Activated B cell treated with CpG ODN at 0.5 μM for 24 hours (primary cell): Measurements from ENCODE around the gene CHMP3. TPM values are rescaled to one million over a fixed set of nuclear protein-coding genes. Genes with fewer than 3 reads are reported as not detected.
"Not testable (repeated sequence)": the region's sequence is repeated elsewhere in the genome, so short reads cannot be mapped to it uniquely, and the experiment has no call there.

Experiments
- ATAC-seq: fragments of 200-7000 bp; cut with Tn5 transposase; one replicate; pipeline ENCODE4 v1.10.0; 2021; ENCODE audit warnings: low read depth, mild to moderate bottlenecking, moderate library complexity
- CTCF ChIA-PET: fragments of 350-600 bp; sonication (Branson Sonifier 250); formaldehyde crosslinking; loops from one replicate; lab custom pipeline; 2021; ENCODE audit warnings: antibody characterized with exemption; lab: Charles Lee
- POLR2A ChIA-PET: fragments of 350-600 bp; sonication (Branson Sonifier 250); formaldehyde crosslinking; loops from one replicate; lab custom pipeline; 2021; ENCODE audit warnings: antibody characterized with exemption; lab: Charles Lee
- DNase-seq: peaks from one replicate; pipeline ENCODE4 v3.0.0; 2022
- H3K27ac Mint-ChIP-seq: one replicate; pipeline ENCODE4 v1.8.0; 2020; ENCODE audit warnings: mixed read lengths
- H3K27me3 Mint-ChIP-seq: one replicate; pipeline ENCODE4 v1.8.0; 2021; ENCODE audit warnings: mixed read lengths
- H3K36me3 Mint-ChIP-seq: one replicate; pipeline ENCODE4 v1.8.0; 2021; ENCODE audit warnings: low read depth, mixed read lengths
- H3K4me1 Mint-ChIP-seq: one replicate; pipeline ENCODE4 v1.8.0; 2021; ENCODE audit warnings: mixed read lengths
- H3K4me3 Mint-ChIP-seq: one replicate; pipeline ENCODE4 v1.8.0; 2020; ENCODE audit warnings: mild to moderate bottlenecking, mixed read lengths
- H3K9me3 Mint-ChIP-seq: one replicate; pipeline ENCODE4 v1.8.0; 2020; ENCODE audit warnings: mixed read lengths
- intact Hi-C: fragments of 100-400 bp; cut with micrococcal nuclease; formaldehyde crosslinking; loops from one replicate; pipeline ENCODE4 v1.15.1; 2024
- total RNA-seq: library from RNA; stranded (reverse); gene quantifications from 2 replicates; pipeline ENCODE4 v1.2.3, GENCODE V29; 2022
- TF ChIP-seq, protein P1 (sequence below): fragments of 200-600 bp; IDR thresholded peaks from one replicate; pipeline ENCODE4 v1.8.0; 2022; ENCODE audit warnings: antibody characterized with exemption, mild to moderate bottlenecking

CHMP3 gene
- total RNA-seq, 1 donor from 2014 or later, result 61.4 TPM

DNA sequence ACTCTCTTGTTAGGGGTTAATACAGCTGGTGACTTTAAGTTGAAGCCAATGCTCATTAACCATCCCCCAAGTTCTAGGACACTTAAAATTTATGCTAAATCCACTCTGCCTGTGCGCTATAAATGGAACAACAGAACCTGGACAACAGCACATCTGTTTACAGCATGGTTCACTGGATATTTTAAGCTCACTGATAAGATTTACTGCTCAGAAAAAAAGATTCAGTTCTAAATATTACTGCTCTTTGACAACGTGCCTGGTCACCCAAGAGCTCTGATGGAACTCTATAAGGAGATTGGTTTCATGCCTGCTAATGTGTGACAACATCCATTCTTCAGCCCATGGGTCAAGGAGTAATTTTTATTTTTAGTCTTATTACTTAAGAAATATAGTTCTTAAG, 32.9 kb upstream of the CHMP3 start:
- H3K9me3 Mint-ChIP-seq, result no peaks in the 10 kb centered on the region
- intact Hi-C loops, result no loop called here
- ChIA-PET POLR2A (no interaction called here), CTCF (no interaction called here)
- DNase-seq (no peak), ATAC-seq (no peak)
- H3K27ac Mint-ChIP-seq, result no peak overlapping the region
- TF ChIP-seq, protein P1, sequence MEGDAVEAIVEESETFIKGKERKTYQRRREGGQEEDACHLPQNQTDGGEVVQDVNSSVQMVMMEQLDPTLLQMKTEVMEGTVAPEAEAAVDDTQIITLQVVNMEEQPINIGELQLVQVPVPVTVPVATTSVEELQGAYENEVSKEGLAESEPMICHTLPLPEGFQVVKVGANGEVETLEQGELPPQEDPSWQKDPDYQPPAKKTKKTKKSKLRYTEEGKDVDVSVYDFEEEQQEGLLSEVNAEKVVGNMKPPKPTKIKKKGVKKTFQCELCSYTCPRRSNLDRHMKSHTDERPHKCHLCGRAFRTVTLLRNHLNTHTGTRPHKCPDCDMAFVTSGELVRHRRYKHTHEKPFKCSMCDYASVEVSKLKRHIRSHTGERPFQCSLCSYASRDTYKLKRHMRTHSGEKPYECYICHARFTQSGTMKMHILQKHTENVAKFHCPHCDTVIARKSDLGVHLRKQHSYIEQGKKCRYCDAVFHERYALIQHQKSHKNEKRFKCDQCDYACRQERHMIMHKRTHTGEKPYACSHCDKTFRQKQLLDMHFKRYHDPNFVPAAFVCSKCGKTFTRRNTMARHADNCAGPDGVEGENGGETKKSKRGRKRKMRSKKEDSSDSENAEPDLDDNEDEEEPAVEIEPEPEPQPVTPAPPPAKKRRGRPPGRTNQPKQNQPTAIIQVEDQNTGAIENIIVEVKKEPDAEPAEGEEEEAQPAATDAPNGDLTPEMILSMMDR, result no peak
- H3K27me3 Mint-ChIP-seq, result peaks cover under 1% of the 10 kb centered on the region
- no peaks in the 10 kb centered on the region for H3K4me1 Mint-ChIP-seq
- H3K36me3 Mint-ChIP-seq, result no peaks in the 10 kb centered on the region
- H3K4me3 Mint-ChIP-seq, result no peak overlapping the region

DNA sequence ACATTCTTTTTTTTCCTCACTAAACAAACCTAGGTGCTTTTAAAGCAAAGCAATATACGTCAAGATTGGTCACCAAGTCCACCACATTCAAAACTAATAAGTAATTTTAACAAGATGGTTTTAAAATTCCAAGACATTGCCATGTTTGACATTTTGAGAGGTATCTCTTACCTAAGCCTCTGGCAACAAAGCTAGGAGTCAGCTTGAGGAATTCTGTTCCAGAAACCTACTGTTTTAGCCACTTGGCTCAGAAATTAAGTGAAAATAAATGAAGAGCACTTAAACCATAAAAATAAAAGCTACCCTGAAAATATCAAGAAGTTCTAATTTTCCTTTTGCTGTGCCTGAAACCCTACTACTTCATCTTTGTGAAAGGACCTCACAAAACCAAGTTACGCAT, 30.0 kb upstream of the CHMP3 start:
- H3K27ac Mint-ChIP-seq, result no peak overlapping the region
- H3K9me3 Mint-ChIP-seq, result peaks cover 3% of the 10 kb centered on the region
- TF ChIP-seq, protein P1, result no peak
- intact Hi-C loops, result no loop called here
- ChIA-PET POLR2A (no interaction called here), CTCF (no interaction called here)
- no peaks in the 10 kb centered on the region for H3K4me1 Mint-ChIP-seq
- DNase-seq, result no peak
- no peaks in the 10 kb centered on the region for H3K36me3 Mint-ChIP-seq
- H3K27me3 Mint-ChIP-seq, result peaks cover 2% of the 10 kb centered on the region
- no peak for ATAC-seq
- H3K4me3 Mint-ChIP-seq, result no peak overlapping the region

GRCh38 chr2:86592547-86593230, 29.4 kb upstream of the CHMP3 start:
- TF ChIP-seq, protein P1, result no peak
- ChIA-PET POLR2A (no interaction called here), CTCF (no interaction called here)
- H3K4me1 Mint-ChIP-seq, result no peaks in the 10 kb centered on the region
- DNase-seq (no peak), ATAC-seq (no peak)
- H3K4me3 Mint-ChIP-seq, result no peak overlapping the region
- peaks cover 3% of the 10 kb centered on the region for H3K9me3 Mint-ChIP-seq
- intact Hi-C loops, result no loop called here
- no peak overlapping the region for H3K27ac Mint-ChIP-seq
- peaks cover 2% of the 10 kb centered on the region for H3K27me3 Mint-ChIP-seq
- no peaks in the 10 kb centered on the region for H3K36me3 Mint-ChIP-seq

GRCh38 chr2:86589701-86590100, 26.5 kb upstream of the CHMP3 start:
- H3K4me1 Mint-ChIP-seq, POLR2A ChIA-PET, CTCF ChIA-PET, H3K27ac Mint-ChIP-seq, H3K27me3 Mint-ChIP-seq, H3K9me3 Mint-ChIP-seq, intact Hi-C loops, DNase-seq, H3K4me3 Mint-ChIP-seq, H3K36me3 Mint-ChIP-seq, ATAC-seq: not testable (repeated sequence)

DNA sequence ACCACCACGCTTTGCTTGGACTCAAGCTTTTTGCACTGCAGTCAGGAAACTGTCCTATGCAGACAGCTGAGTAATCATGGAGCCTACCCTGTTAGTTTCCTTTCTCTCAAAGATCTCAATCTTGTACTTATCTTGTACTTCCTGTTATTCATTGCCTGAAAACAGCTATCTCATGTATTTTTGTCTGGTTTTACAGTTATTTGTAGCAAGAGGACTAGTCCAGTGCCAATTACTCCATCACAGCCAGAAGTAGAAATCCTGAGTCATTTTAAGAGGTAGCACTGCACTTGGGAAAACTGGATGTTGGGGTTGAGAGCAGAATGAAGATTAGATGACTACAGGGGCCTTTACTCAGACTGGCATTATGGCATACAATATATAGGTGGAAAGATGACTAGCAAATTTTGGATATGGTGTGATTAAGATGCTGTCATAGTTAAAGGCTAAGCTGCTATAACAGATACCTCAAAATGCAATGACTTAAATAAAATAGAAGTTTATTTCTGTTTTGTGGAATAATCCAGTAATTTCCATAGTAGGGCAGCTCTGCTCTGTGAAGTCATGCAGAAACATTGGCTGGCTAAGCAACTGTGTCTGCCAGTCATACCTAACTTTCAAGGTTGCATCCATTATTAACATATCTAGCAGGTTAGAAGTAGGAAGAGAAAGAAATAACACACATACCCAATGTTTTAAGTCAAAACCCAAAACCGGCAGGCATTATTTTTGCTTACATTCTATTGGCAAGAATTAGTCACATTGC, 21.1 kb upstream of the CHMP3 start:
- Mint-ChIP-seq H3K36me3 (no peaks in the 10 kb centered on the region), H3K27me3 (no peaks in the 10 kb centered on the region), H3K4me1 (peaks cover 3% of the 10 kb centered on the region), H3K4me3 (no peak overlapping the region), H3K9me3 (no peaks in the 10 kb centered on the region), H3K27ac (no peak overlapping the region)
- ChIA-PET POLR2A (no interaction called here), CTCF (no interaction called here)
- ATAC-seq (no peak), DNase-seq (no peak)
- intact Hi-C loops, result no loop called here
- TF ChIP-seq, protein P1, result no peak
